Measurements from ENCODE around the gene FAM117A.

FAM117A gene

GRCh38 chr17:49694847-49695697 is 68.9 kb downstream of the FAM117A start:
- H3K4me3 Mint-ChIP-seq: peak overlapping the region; percentile 4
- no peaks in the 10 kb centered on the region for H3K9me3 Mint-ChIP-seq
- peak overlapping the region; percentile 87 for H3K27ac Mint-ChIP-seq
- no peaks in the 10 kb centered on the region for H3K27me3 Mint-ChIP-seq (ENCODE audit: low read depth)
- H3K36me3 Mint-ChIP-seq (ENCODE audit: low read depth): peaks cover 8% of the 10 kb centered on the region
- H3K4me1 Mint-ChIP-seq (ENCODE audit: low read depth): peaks cover 30% of the 10 kb centered on the region

GRCh38 chr17:49692751-49693150 is 71.2 kb downstream of the FAM117A start:
- H3K4me3 Mint-ChIP-seq: no peak overlapping the region
- no peak overlapping the region for H3K27ac Mint-ChIP-seq

GRCh38 chr17:49691677-49692191 is 72.2 kb downstream of the FAM117A start:
- H3K27ac Mint-ChIP-seq: no peak overlapping the region
- no peaks in the 10 kb centered on the region for H3K27me3 Mint-ChIP-seq (ENCODE audit: low read depth)
- peaks cover 45% of the 10 kb centered on the region for H3K4me1 Mint-ChIP-seq (ENCODE audit: low read depth)
- peaks cover 4% of the 10 kb centered on the region for H3K36me3 Mint-ChIP-seq (ENCODE audit: low read depth)
- H3K9me3 Mint-ChIP-seq: no peaks in the 10 kb centered on the region
- H3K4me3 Mint-ChIP-seq: no peak overlapping the region

More at GRCh38 chr17:49692751-49693150, 71.2 kb downstream of the FAM117A start:
- Mint-ChIP-seq H3K36me3 (ENCODE audit: low read depth) (peaks cover 4% of the 10 kb centered on the region), H3K4me1 (ENCODE audit: low read depth) (peaks cover 41% of the 10 kb centered on the region), H3K27me3 (ENCODE audit: low read depth) (no peaks in the 10 kb centered on the region), H3K9me3 (no peaks in the 10 kb centered on the region)

- peaks cover 39% of the 10 kb centered on the region for H3K4me1 Mint-ChIP-seq (ENCODE audit: low read depth)
- peak overlapping the region; percentile 29 for H3K27ac Mint-ChIP-seq
- peak overlapping the region; percentile 19 for H3K4me3 Mint-ChIP-seq
- H3K9me3 Mint-ChIP-seq: no peaks in the 10 kb centered on the region
- H3K36me3 Mint-ChIP-seq (ENCODE audit: low read depth): peaks cover 4% of the 10 kb centered on the region
- no peaks in the 10 kb centered on the region for H3K27me3 Mint-ChIP-seq (ENCODE audit: low read depth)
Observed at GRCh38 chr17:49691086-49691676, 72.8 kb downstream of the FAM117A start.

GRCh38 chr17:49690256-49690655 is 73.7 kb downstream of the FAM117A start:
- no peak overlapping the region for H3K4me3 Mint-ChIP-seq
- H3K27me3 Mint-ChIP-seq (ENCODE audit: low read depth): no peaks in the 10 kb centered on the region
- H3K27ac Mint-ChIP-seq: peak overlapping the region; percentile 56
- H3K9me3 Mint-ChIP-seq: no peaks in the 10 kb centered on the region
- H3K4me1 Mint-ChIP-seq (ENCODE audit: low read depth): peaks cover 30% of the 10 kb centered on the region
- H3K36me3 Mint-ChIP-seq (ENCODE audit: low read depth): peaks cover 4% of the 10 kb centered on the region

- Mint-ChIP-seq H3K4me3 (peak overlapping the region; percentile 69), H3K27me3 (ENCODE audit: low read depth) (no peaks in the 10 kb centered on the region), H3K27ac (peak overlapping the region; percentile 77), H3K4me1 (ENCODE audit: low read depth) (peaks cover 23% of the 10 kb centered on the region), H3K9me3 (no peaks in the 10 kb centered on the region), H3K36me3 (ENCODE audit: low read depth) (peaks cover 4% of the 10 kb centered on the region)
Observed at GRCh38 chr17:49688848-49689247, 75.1 kb downstream of the FAM117A start.

GRCh38 chr17:49687878-49688491 is 75.9 kb downstream of the FAM117A start:
- H3K36me3 Mint-ChIP-seq (ENCODE audit: low read depth): peaks cover 4% of the 10 kb centered on the region
- peak overlapping the region; percentile 90 for H3K27ac Mint-ChIP-seq
- peaks cover 23% of the 10 kb centered on the region for H3K4me1 Mint-ChIP-seq (ENCODE audit: low read depth)
- no peaks in the 10 kb centered on the region for H3K27me3 Mint-ChIP-seq (ENCODE audit: low read depth)
- H3K4me3 Mint-ChIP-seq: peak overlapping the region; percentile 70
- H3K9me3 Mint-ChIP-seq: no peaks in the 10 kb centered on the region

GRCh38 chr17:49681106-49681979 is 82.6 kb downstream of the FAM117A start:
- H3K4me3 Mint-ChIP-seq: no peak overlapping the region

GRCh38 chr17:49680314-49680713 is 83.6 kb downstream of the FAM117A start:
- peaks cover 25% of the 10 kb centered on the region for H3K4me1 Mint-ChIP-seq (ENCODE audit: low read depth)
- no peak overlapping the region for H3K27ac Mint-ChIP-seq
- no peaks in the 10 kb centered on the region for H3K9me3 Mint-ChIP-seq
- H3K4me3 Mint-ChIP-seq: no peak overlapping the region
- H3K27me3 Mint-ChIP-seq (ENCODE audit: low read depth): peaks cover 10% of the 10 kb centered on the region
- H3K36me3 Mint-ChIP-seq (ENCODE audit: low read depth): peaks cover 7% of the 10 kb centered on the region

More at GRCh38 chr17:49681106-49681979, 82.6 kb downstream of the FAM117A start:
- Mint-ChIP-seq H3K36me3 (ENCODE audit: low read depth) (peaks cover 7% of the 10 kb centered on the region), H3K27ac (no peak overlapping the region), H3K27me3 (ENCODE audit: low read depth) (peaks cover 10% of the 10 kb centered on the region), H3K9me3 (no peaks in the 10 kb centered on the region), H3K4me1 (ENCODE audit: low read depth) (peaks cover 19% of the 10 kb centered on the region)

- H3K4me1 Mint-ChIP-seq (ENCODE audit: low read depth): peaks cover 37% of the 10 kb centered on the region
Observed at GRCh38 chr17:49677933-49678847, 85.7 kb downstream of the FAM117A start, which contains the start of gene SPOP. TSS of gene SPOP (minus strand) at chr17:49678097. CDS start at chr17:49622810, 55,287 bp downstream.

GRCh38 chr17:49677134-49677932 is 86.6 kb downstream of the FAM117A start:
- Mint-ChIP-seq H3K9me3 (no peaks in the 10 kb centered on the region), H3K4me1 (ENCODE audit: low read depth) (peaks cover 37% of the 10 kb centered on the region), H3K27ac (peak overlapping the region; percentile 96), H3K4me3 (peak overlapping the region; percentile 90), H3K27me3 (ENCODE audit: low read depth) (peaks cover 7% of the 10 kb centered on the region), H3K36me3 (ENCODE audit: low read depth) (peaks cover 14% of the 10 kb centered on the region)

More at GRCh38 chr17:49677933-49678847, 85.7 kb downstream of the FAM117A start, which contains the start of gene SPOP:
- Mint-ChIP-seq H3K27ac (peak within 1 kb of the TSS; percentile 96), H3K4me3 (peak within 1 kb of the TSS; percentile 90), H3K36me3 (ENCODE audit: low read depth) (peaks cover 12% of the 10 kb centered on the region), H3K9me3 (no peaks in the 10 kb centered on the region), H3K27me3 (ENCODE audit: low read depth) (peaks cover 10% of the 10 kb centered on the region)

GRCh38 chr17:49676276-49676868 is 87.6 kb downstream of the FAM117A start:
- Mint-ChIP-seq H3K4me1 (ENCODE audit: low read depth) (peaks cover 37% of the 10 kb centered on the region), H3K4me3 (peak overlapping the region; percentile 90), H3K27me3 (ENCODE audit: low read depth) (peaks cover 4% of the 10 kb centered on the region), H3K9me3 (no peaks in the 10 kb centered on the region), H3K27ac (peak overlapping the region; percentile 96), H3K36me3 (ENCODE audit: low read depth) (peaks cover 14% of the 10 kb centered on the region)
